HepG2 (cell line): ENCODE data around the gene CARD8. TPM values are rescaled to one million over a fixed set of nuclear protein-coding genes. Genes with fewer than 3 reads are reported as not detected.

Experiments
- ATAC-seq: fragments of 200-7000 bp; cut with Tn5 transposase; 3 replicates; pipeline ENCODE4 v1.9.1; 2020; ENCODE audit warnings: mild to moderate bottlenecking, moderate library complexity
- BruUV-seq: library from RNA; stranded (reverse); fragments of 400-500 nt; replicated peaks from 2 replicates; lab custom pipeline; 2021; lab: Mats Ljungman, UMichigan
- CTCF ChIA-PET: fragments of 300-600 bp; formaldehyde crosslinking; extraction: SDS; loops from one replicate; lab custom pipeline; 2021; ENCODE audit warnings: low total read pairs, inconsistent platforms, low intra/inter-chr PET ratio; lab: Yijun Ruan, JAX
- POLR2A ChIA-PET: fragments of 350-600 bp; sonication (Branson Sonifier 250); formaldehyde crosslinking; loops from one replicate; lab custom pipeline; 2020; ENCODE audit warnings: antibody characterized with exemption, inconsistent platforms; lab: Yijun Ruan, JAX
- DNase-seq: peaks from one replicate; pipeline ENCODE4 v3.0.0-alpha.2; 2015; ENCODE audit warnings: low spot score
- FAIRE-seq: peaks from 3 replicates; lab custom pipeline; 2011; peaks lifted over from hg19 to GRCh38; lab: Jason Lieb, UNC
- H2AFZ ChIP-seq: one replicate; pipeline ENCODE4 v1.6.1; 2011; ENCODE audit warnings: low read length, inconsistent platforms
- H3K27ac ChIP-seq: fragments of 300-600 bp; 3 replicates; pipeline ENCODE4 v1.8.0; 2011; ENCODE audit warnings: mixed run types, mild to moderate bottlenecking, mixed read lengths, low read length, inconsistent platforms; ENCODE audit not compliant: insufficient read depth; ENCODE audit errors: extremely low read length
- H3K27me3 ChIP-seq, 2 experiments: fragments of 200-600 bp in 1 of 2; 2 replicates in 1 of 2; 3 replicates in 1 of 2; pipeline versions ENCODE4 v1.6.0 to v1.8.0; 2011; ENCODE audit warnings: low read length in 2 of 2, mild to moderate bottlenecking in 2 of 2, moderate library complexity in 2 of 2, inconsistent platforms in 1 of 2; ENCODE audit not compliant: insufficient read depth in 2 of 2, control insufficient read depth in 1 of 2
- H3K36me3 ChIP-seq, 2 experiments: fragments of 200-600 bp in 1 of 2; replicated peaks in 1 of 2; 2 replicates in 1 of 2; 3 replicates in 1 of 2; pipeline versions ENCODE4 v1.5.1 to v1.8.0; 2011; ENCODE audit warnings: low read length in 2 of 2, inconsistent platforms in 1 of 2; ENCODE audit not compliant: insufficient read depth in 2 of 2, control insufficient read depth in 1 of 2
- H3K4me1 ChIP-seq: 2 replicates; pipeline ENCODE4 v1.5.1; 2012; ENCODE audit warnings: low read length, inconsistent platforms; ENCODE audit not compliant: insufficient read depth
- H3K4me2 ChIP-seq: 2 replicates; pipeline ENCODE4 v1.6.0; 2011; ENCODE audit warnings: low read depth, low read length, inconsistent platforms
- H3K4me3 ChIP-seq, 3 experiments: fragments of 200-600 bp in 1 of 3; sonication (generic), shearing (Covaris generic) in 1 of 3; replicated peaks in 1 of 3; 2 replicates each; pipeline ENCODE4 v1.5.1; 2011 to 2016; ENCODE audit warnings: low read length in 3 of 3, inconsistent platforms in 2 of 3, low read depth in 2 of 3, mild to moderate bottlenecking in 2 of 3, control low read depth in 1 of 3, mixed read lengths in 1 of 3; ENCODE audit not compliant: insufficient read depth in 1 of 3
- H3K79me2 ChIP-seq: one replicate; pipeline ENCODE4 v1.6.1; 2011; ENCODE audit warnings: low read length, inconsistent platforms; ENCODE audit not compliant: insufficient read depth
- H3K9ac ChIP-seq: 2 replicates; pipeline ENCODE4 v1.6.0; 2011; ENCODE audit warnings: mild to moderate bottlenecking, low read depth, low read length, inconsistent platforms; ENCODE audit not compliant: insufficient read depth
- H3K9me3 ChIP-seq: 2 replicates; pipeline ENCODE4 v1.5.1; 2012; ENCODE audit warnings: mild to moderate bottlenecking, low read length
- H4K20me1 ChIP-seq: 2 replicates; pipeline ENCODE4 v1.6.0; 2011; ENCODE audit warnings: inconsistent platforms, mild to moderate bottlenecking, low read length, moderate library complexity; ENCODE audit not compliant: insufficient read depth
- AHR ChIP-seq: IDR thresholded peaks from 2 replicates; pipeline ENCODE4 v1.6.1; 2018; ENCODE audit warnings: missing genetic modification reagents, missing compliant biosample characterization
- HDAC2 ChIP-seq: sonication (generic); formaldehyde crosslinking; IDR thresholded peaks from 2 replicates; pipeline ENCODE4 v1.4.0; 2020; ENCODE audit warnings: missing genetic modification reagents
- NFRKB ChIP-seq: fragments of 450-650 bp; IDR thresholded peaks from 2 replicates; pipeline ENCODE4 v1.6.1; 2017
- PHF21A ChIP-seq: sonication (generic); formaldehyde crosslinking; IDR thresholded peaks from 2 replicates; pipeline ENCODE4 v1.5.0; 2020; ENCODE audit warnings: mild to moderate bottlenecking, missing genetic modification reagents
- PRPF4 ChIP-seq: fragments of 200-400 bp; formaldehyde crosslinking; IDR thresholded peaks from 2 replicates; pipeline ENCODE4 v1.6.1; 2016; ENCODE audit warnings: low read length, low read depth; ENCODE audit not compliant: poor library complexity, severe bottlenecking
- SAFB2 ChIP-seq: sonication (generic); formaldehyde crosslinking; IDR thresholded peaks from 2 replicates; pipeline ENCODE4 v1.5.1; 2020; ENCODE audit warnings: missing genetic modification reagents, low read depth, mild to moderate bottlenecking, borderline replicate concordance
- SNAI1 ChIP-seq: sonication (generic); formaldehyde crosslinking; IDR thresholded peaks from 2 replicates; pipeline ENCODE4 v1.5.0; 2020; ENCODE audit warnings: mild to moderate bottlenecking, missing genetic modification reagents, borderline replicate concordance
- SUZ12 ChIP-seq: fragments of 150-350 bp; IDR thresholded peaks from 2 replicates; pipeline ENCODE4 v1.6.1; 2014; ENCODE audit warnings: low read depth, low read length
- THYN1 ChIP-seq: sonication (generic); formaldehyde crosslinking; IDR thresholded peaks from 2 replicates; pipeline ENCODE4 v1.8.1; 2023; ENCODE audit warnings: low read depth, mild to moderate bottlenecking, moderate library complexity, missing genetic modification reagents, borderline replicate concordance
- ZNF367 ChIP-seq: sonication (generic); formaldehyde crosslinking; IDR thresholded peaks from 2 replicates; pipeline ENCODE4 v1.4.0; 2020; ENCODE audit warnings: missing genetic modification reagents, borderline replicate concordance
- ZNF44 ChIP-seq: sonication (generic); formaldehyde crosslinking; IDR thresholded peaks from 2 replicates; pipeline ENCODE4 v1.5.1; 2020; ENCODE audit warnings: mild to moderate bottlenecking, missing genetic modification reagents
- ZNF687 ChIP-seq: sonication (generic); formaldehyde crosslinking; IDR thresholded peaks from 2 replicates; pipeline ENCODE4 v1.5.1; 2020; ENCODE audit warnings: mild to moderate bottlenecking, missing genetic modification reagents, moderate library complexity
- ZNF749 ChIP-seq: sonication (generic); formaldehyde crosslinking; IDR thresholded peaks from 2 replicates; pipeline ENCODE4 v1.8.0; 2022; ENCODE audit warnings: mild to moderate bottlenecking, missing genetic modification reagents, moderate library complexity, borderline replicate concordance
- WGBS: methylation state at CpG from one replicate; pipeline ENCODE4 v1.1.6; 2017; ENCODE audit warnings: low lambda C conversion rate; 5-methylcytosine and 5-hydroxymethylcytosine counted together
- in situ Hi-C: cut with HindIII; loops from 2 replicates; pipeline ENCODE4 v1.10.0; 2017; ENCODE audit warnings: low pct_unique_long_range_greater_than_20kb; ENCODE audit not compliant: extremely low pct_ligation_motif_present
- intact Hi-C: fragments of 100-400 bp; cut with micrococcal nuclease; formaldehyde crosslinking; loops from one replicate; pipeline ENCODE4 v1.10.0; 2022; ENCODE audit not compliant: unreplicated experiment
- polyA plus RNA-seq, 8 experiments: library from polyadenylated mRNA; depleted of rRNA in 3 of 8; stranded (reverse) in 7 of 8; unstranded in 1 of 8; fragments of >200 nt; fragmentation: Illumina TruSeq in 4 of 8; extraction: Trizol in 4 of 8; gene quantifications; 2 replicates each; pipeline versions ENCODE4 v1.2.1 to v1.2.3, GENCODE V29; 2011 to 2016; ENCODE audit warnings: low read depth in 4 of 8, missing spikeins in 1 of 8, mixed read lengths in 1 of 8; ENCODE audit not compliant: insufficient read depth in 1 of 8
- total RNA-seq, 5 experiments: library from RNA; depleted of rRNA; stranded (reverse); fragments of >200 nt; fragmentation: Illumina TruSeq; extraction: Trizol; gene quantifications; 2 replicates each; pipeline ENCODE4 v1.2.3, GENCODE V29; 2016; ENCODE audit warnings: low read depth in 1 of 5
- TF ChIP-seq, protein P1 (sequence below): sonication (generic); formaldehyde crosslinking; IDR thresholded peaks from 2 replicates; pipeline ENCODE4 v1.4.0; 2020; ENCODE audit warnings: mild to moderate bottlenecking, missing genetic modification reagents, borderline replicate concordance
- TF ChIP-seq, protein P2 (sequence below): sonication (generic); formaldehyde crosslinking; IDR thresholded peaks from 2 replicates; pipeline ENCODE4 v1.5.1; 2020; ENCODE audit warnings: mild to moderate bottlenecking, missing genetic modification reagents, moderate library complexity

CARD8 gene
- total and polyA plus RNA-seq, 2 of the 13 experiments (the other 11 are each of a cell fraction or from before 2014, with no cell fraction given) = 15.0 to 19.2 TPM

- no peaks in the 10 kb centered on the region for H3K9me3 ChIP-seq
- H3K4me2 ChIP-seq = peak overlapping the region; percentile 49
- H3K4me3 ChIP-seq = peak overlapping the region in 1 of 3 experiments; percentile 28; a peak in 1 of 6 replicates
- H4K20me1 ChIP-seq = no peaks in the 10 kb centered on the region
- no peak overlapping the region for H2AFZ ChIP-seq
- POLR2A ChIA-PET = interaction anchor here (1.2 kb wide), 1 partner anchor 13 kb away, joined by 4 read pairs; no protein-coding TSS in a partner anchor
- peak; percentile 72 for FAIRE-seq
- H3K4me1 ChIP-seq = peaks cover 31% of the 10 kb centered on the region
- H3K9ac ChIP-seq = no peak overlapping the region
- BruUV-seq = no TSS peak
- H3K27ac ChIP-seq = no peak overlapping the region
- intact Hi-C loops = no loop called here
- peak; percentile 74 for DNase-seq
- H3K36me3 ChIP-seq = no peaks in the 10 kb centered on the region
- peak; percentile 48 for ATAC-seq
- under 1% methylated on average over 10 of the region's 10 CpGs for WGBS
- in situ Hi-C loops = no loop called here
- H3K79me2 ChIP-seq = no peaks in the 10 kb centered on the region
- CTCF ChIA-PET = no interaction called here
- 0 out of 5 replicates have a peak, but pooled peaks cover 0 to 2% of the 10 kb centered on the region in 2 experiments for H3K27me3 ChIP-seq
- TF ChIP-seq HDAC2 (CRISPR knock-in tag) = peak; percentile 46; the same call in 1 of the 2 replicates
- no peak for TF ChIP-seq ZNF749 (CRISPR knock-in tag)
- no peak for TF ChIP-seq NFRKB
- peak; percentile 44 for TF ChIP-seq ZNF687 (CRISPR knock-in tag)
- no peak for TF ChIP-seq PRPF4
- no peak for TF ChIP-seq SAFB2
- no peak for TF ChIP-seq SUZ12
- TF ChIP-seq ZNF44 (CRISPR knock-in tag) = no peak
- peak; percentile 52; the same call in 1 of the 2 replicates for TF ChIP-seq PHF21A (CRISPR knock-in tag)
- TF ChIP-seq ZNF367 = no peak
- TF ChIP-seq THYN1 (CRISPR knock-in tag) = no peak
- TF ChIP-seq, protein P1, sequence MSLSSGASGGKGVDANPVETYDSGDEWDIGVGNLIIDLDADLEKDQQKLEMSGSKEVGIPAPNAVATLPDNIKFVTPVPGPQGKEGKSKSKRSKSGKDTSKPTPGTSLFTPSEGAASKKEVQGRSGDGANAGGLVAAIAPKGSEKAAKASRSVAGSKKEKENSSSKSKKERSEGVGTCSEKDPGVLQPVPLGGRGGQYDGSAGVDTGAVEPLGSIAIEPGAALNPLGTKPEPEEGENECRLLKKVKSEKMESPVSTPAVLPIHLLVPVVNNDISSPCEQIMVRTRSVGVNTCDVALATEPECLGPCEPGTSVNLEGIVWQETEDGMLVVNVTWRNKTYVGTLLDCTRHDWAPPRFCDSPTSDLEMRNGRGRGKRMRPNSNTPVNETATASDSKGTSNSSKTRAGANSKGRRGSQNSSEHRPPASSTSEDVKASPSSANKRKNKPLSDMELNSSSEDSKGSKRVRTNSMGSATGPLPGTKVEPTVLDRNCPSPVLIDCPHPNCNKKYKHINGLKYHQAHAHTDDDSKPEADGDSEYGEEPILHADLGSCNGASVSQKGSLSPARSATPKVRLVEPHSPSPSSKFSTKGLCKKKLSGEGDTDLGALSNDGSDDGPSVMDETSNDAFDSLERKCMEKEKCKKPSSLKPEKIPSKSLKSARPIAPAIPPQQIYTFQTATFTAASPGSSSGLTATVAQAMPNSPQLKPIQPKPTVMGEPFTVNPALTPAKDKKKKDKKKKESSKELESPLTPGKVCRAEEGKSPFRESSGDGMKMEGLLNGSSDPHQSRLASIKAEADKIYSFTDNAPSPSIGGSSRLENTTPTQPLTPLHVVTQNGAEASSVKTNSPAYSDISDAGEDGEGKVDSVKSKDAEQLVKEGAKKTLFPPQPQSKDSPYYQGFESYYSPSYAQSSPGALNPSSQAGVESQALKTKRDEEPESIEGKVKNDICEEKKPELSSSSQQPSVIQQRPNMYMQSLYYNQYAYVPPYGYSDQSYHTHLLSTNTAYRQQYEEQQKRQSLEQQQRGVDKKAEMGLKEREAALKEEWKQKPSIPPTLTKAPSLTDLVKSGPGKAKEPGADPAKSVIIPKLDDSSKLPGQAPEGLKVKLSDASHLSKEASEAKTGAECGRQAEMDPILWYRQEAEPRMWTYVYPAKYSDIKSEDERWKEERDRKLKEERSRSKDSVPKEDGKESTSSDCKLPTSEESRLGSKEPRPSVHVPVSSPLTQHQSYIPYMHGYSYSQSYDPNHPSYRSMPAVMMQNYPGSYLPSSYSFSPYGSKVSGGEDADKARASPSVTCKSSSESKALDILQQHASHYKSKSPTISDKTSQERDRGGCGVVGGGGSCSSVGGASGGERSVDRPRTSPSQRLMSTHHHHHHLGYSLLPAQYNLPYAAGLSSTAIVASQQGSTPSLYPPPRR (CRISPR knock-in tag) = no peak
- TF ChIP-seq AHR (CRISPR knock-in tag) = no peak
- TF ChIP-seq, protein P2, sequence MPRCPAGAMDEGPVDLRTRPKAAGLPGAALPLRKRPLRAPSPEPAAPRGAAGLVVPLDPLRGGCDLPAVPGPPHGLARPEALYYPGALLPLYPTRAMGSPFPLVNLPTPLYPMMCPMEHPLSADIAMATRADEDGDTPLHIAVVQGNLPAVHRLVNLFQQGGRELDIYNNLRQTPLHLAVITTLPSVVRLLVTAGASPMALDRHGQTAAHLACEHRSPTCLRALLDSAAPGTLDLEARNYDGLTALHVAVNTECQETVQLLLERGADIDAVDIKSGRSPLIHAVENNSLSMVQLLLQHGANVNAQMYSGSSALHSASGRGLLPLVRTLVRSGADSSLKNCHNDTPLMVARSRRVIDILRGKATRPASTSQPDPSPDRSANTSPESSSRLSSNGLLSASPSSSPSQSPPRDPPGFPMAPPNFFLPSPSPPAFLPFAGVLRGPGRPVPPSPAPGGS (CRISPR knock-in tag) = no peak
- no peak for TF ChIP-seq SNAI1 (CRISPR knock-in tag)
Measured at GRCh38 chr19:48295458-48295857, 39.7 kb upstream of the CARD8 start.
